Right lobe of liver (tissue), 6 donors: Measurements from ENCODE around the gene COPS6. TPM values are rescaled to one million over a fixed set of nuclear protein-coding genes. Genes with fewer than 3 reads are reported as not detected.

ENCODE experiments used
- ATAC-seq, 4 donors: fragments of 200-7000 bp; cut with Tn5 transposase; one replicate each; pipeline ENCODE4 v1.9.1; 2020; ENCODE audit warnings: mild to moderate bottlenecking in 4 of 4, moderate library complexity in 4 of 4
- DNase-seq, 3 donors: peaks; one replicate each; pipeline ENCODE4 v3.0.0-alpha.2; 2020
- H3K27ac ChIP-seq, 3 donors: fragments of 200-600 bp; one replicate each; pipeline ENCODE4 v1.8.0; 2022
- H3K27me3 ChIP-seq, 2 donors: fragments of 200-600 bp; one replicate each; pipeline ENCODE4 v1.8.0; 2022
- H3K36me3 ChIP-seq, 4 donors: fragments of 200-600 bp; sonication (generic) in 1 of 4; one replicate each; pipeline versions ENCODE4 v1.5.1 to v1.8.0; 2017 to 2022; ENCODE audit warnings: control low read depth in 1 of 4
- H3K4me1 ChIP-seq, 4 donors: fragments of 200-600 bp; sonication (generic) in 1 of 4; one replicate each; pipeline versions ENCODE4 v1.5.1 to v1.8.0; 2017 to 2022; ENCODE audit warnings: control low read depth in 1 of 4
- H3K4me3 ChIP-seq, 3 donors: fragments of 200-600 bp; one replicate each; pipeline ENCODE4 v1.8.0; 2022
- H3K9me3 ChIP-seq, 4 donors: fragments of 200-600 bp; sonication (generic) in 1 of 4; one replicate each; pipeline versions ENCODE4 v1.5.1 to v1.8.0; 2017 to 2022; ENCODE audit warnings: control low read depth in 1 of 4
- POLR2A ChIP-seq: fragments of 450-650 bp; IDR thresholded peaks from one replicate; pipeline ENCODE4 v1.6.1; 2017; ENCODE audit warnings: antibody characterized with exemption, mild to moderate bottlenecking
- WGBS: methylation state at CpG from one replicate; pipeline ENCODE4 v1.1.6; 2018; ENCODE audit warnings: low coverage, low lambda C conversion rate; ENCODE audit not compliant: insufficient coverage; ENCODE audit errors: missing lambda C conversion rate; 5-methylcytosine and 5-hydroxymethylcytosine counted together
- intact Hi-C, 2 donors: fragments of 100-400 bp; cut with DNase I; formaldehyde crosslinking; loops; one replicate each; pipeline versions ENCODE4 v1.11.2 to v1.14.1; 2022
- total RNA-seq, 6 experiments: library from RNA; depleted of rRNA in 2 of 6; stranded (reverse); fragments of >200 nt in 2 of 6; fragmentation: NEBNext Ultra II Directional in 3 of 6; extraction: Animal tissue kit (Norgen Biotek cat#: 25700) in 3 of 6; gene quantifications; one replicate each; pipeline versions ENCODE4 v1.1.0 to v1.2.4, GENCODE V29; 2016 to 2023
- TF ChIP-seq, protein P1 (sequence below), 4 donors: fragments of 200-600 bp in 3 of 4; fragments of 450-650 bp in 1 of 4; IDR thresholded peaks; one replicate each; pipeline versions ENCODE4 v1.5.1 to v1.8.0; 2016 to 2022; ENCODE audit warnings: antibody characterized with exemption in 4 of 4, mild to moderate bottlenecking in 2 of 4
- donor health status: DM: no; HTN: yes; CAD: no.
- donor health status: DM: no; HTN: no; CAD: no.
- donor health status: DM: no; HTN: no; CAD: no.
- donor health status: DM: no; HTN: yes; CAD: no.
- donor health status: DM: no; HTN: yes; CAD: no.

COPS6 gene
- total RNA-seq, 6 experiments from 2014 or later = 28.3 to 49.7 (median 42.7) TPM

DNA sequence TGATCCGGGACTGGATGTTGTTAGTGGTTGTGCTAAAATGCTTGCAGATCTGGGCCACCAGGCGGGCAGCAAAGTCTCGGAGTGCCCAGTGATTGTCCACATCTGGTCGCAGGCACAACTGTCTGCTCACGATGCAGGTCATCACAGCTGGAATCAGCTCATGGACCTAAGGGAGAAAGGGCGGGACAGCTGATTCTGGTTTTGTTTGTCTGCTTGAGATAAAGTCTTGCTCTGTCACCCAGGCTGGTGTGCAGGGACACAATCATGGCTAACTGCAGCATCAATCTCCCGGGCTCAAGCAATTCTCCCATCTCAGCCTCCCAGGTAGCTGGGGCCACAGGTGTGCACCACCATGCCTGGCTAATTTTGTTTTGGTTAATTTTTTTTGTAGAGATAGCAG is 22.4 kb downstream of the COPS6 start:
- no peak overlapping the region for H3K27ac ChIP-seq
- no peaks in the 10 kb centered on the region for H3K4me1 ChIP-seq
- no peaks in the 10 kb centered on the region for H3K27me3 ChIP-seq
- no peak for TF ChIP-seq POLR2A
- TF ChIP-seq, protein P1, sequence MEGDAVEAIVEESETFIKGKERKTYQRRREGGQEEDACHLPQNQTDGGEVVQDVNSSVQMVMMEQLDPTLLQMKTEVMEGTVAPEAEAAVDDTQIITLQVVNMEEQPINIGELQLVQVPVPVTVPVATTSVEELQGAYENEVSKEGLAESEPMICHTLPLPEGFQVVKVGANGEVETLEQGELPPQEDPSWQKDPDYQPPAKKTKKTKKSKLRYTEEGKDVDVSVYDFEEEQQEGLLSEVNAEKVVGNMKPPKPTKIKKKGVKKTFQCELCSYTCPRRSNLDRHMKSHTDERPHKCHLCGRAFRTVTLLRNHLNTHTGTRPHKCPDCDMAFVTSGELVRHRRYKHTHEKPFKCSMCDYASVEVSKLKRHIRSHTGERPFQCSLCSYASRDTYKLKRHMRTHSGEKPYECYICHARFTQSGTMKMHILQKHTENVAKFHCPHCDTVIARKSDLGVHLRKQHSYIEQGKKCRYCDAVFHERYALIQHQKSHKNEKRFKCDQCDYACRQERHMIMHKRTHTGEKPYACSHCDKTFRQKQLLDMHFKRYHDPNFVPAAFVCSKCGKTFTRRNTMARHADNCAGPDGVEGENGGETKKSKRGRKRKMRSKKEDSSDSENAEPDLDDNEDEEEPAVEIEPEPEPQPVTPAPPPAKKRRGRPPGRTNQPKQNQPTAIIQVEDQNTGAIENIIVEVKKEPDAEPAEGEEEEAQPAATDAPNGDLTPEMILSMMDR (IDR thresholded peaks at IDR 0.05) = no peak
- H3K4me3 ChIP-seq = no peak overlapping the region
- DNase-seq (no peak), ATAC-seq (no peak)
- H3K9me3 ChIP-seq = no peaks in the 10 kb centered on the region
- peaks cover 0 to 29% (median 5%) of the 10 kb centered on the region in 4 donors for H3K36me3 ChIP-seq
- intact Hi-C loops = no loop called here
- 80% methylated on average over 2 of the region's 7 CpGs for WGBS

DNA sequence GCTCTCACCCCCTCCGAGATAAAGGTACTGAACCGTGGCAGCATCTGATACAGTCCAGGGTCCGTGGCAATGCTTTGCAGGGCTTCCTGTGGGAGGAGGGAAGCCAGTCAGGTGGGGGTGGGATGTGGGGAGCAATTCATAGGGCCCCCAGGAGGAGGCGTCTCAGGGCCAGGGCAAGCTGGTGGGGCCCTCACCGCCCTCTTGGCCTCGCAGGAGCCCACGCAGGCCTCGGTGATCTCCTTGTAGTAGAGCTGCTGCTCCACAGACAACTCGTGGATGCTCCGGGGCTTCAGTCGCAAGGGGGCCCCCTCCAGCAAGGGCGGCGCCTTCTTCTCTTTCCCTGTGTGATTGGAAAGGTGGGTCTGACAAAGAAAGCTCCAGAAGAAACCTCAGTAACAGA is 23.1 kb downstream of the COPS6 start:
- H3K4me1 ChIP-seq = no peaks in the 10 kb centered on the region
- no CpG with 5 or more reads among the region's 13 CpGs for WGBS
- TF ChIP-seq, protein P1 (IDR thresholded peaks at IDR 0.05) = no peak
- no peak for TF ChIP-seq POLR2A
- no peaks in the 10 kb centered on the region for H3K9me3 ChIP-seq
- H3K36me3 ChIP-seq = peaks cover 0 to 29% (median 5%) of the 10 kb centered on the region in 4 donors
- H3K27ac ChIP-seq = no peak overlapping the region
- DNase-seq (no peak), ATAC-seq (no peak)
- intact Hi-C loops = no loop called here
- no peak overlapping the region for H3K4me3 ChIP-seq
- H3K27me3 ChIP-seq = no peaks in the 10 kb centered on the region

DNA sequence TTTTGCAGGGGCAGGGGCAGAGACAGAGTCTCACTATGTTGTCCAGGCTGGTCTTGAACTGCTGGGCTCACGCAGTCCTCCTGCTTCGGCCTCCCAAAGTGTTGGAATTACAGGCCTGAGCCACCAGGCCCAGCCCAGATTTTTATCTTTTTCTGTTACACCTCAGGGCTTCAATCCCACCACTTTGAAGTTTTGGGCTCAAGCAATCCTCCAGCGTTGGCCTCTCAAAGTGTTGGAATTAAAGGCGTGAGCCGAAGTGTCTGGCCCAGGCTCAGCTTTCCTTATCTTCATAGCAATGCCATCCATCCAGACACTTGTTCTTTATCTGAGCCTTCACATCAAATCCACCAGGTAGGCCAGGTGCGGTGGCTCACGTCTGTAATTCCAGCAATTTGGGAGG is 26.3 kb downstream of the COPS6 start:
- Histone ChIP-seq H3K4me3 (no peak overlapping the region), H3K27me3 (no peaks in the 10 kb centered on the region), H3K36me3 (peaks cover 0 to 16% (median 5%) of the 10 kb centered on the region in 4 donors), H3K9me3 (no peaks in the 10 kb centered on the region), H3K4me1 (peaks cover 0 to 7% (median 2%) of the 10 kb centered on the region in 4 donors), H3K27ac (no peak overlapping the region)
- WGBS = 92% methylated on average over 5 of the region's 7 CpGs
- TF ChIP-seq, protein P1 (IDR thresholded peaks at IDR 0.05) = no peak
- no peak for TF ChIP-seq POLR2A
- ATAC-seq (no peak), DNase-seq (no peak)
- intact Hi-C loops = no loop called here

DNA sequence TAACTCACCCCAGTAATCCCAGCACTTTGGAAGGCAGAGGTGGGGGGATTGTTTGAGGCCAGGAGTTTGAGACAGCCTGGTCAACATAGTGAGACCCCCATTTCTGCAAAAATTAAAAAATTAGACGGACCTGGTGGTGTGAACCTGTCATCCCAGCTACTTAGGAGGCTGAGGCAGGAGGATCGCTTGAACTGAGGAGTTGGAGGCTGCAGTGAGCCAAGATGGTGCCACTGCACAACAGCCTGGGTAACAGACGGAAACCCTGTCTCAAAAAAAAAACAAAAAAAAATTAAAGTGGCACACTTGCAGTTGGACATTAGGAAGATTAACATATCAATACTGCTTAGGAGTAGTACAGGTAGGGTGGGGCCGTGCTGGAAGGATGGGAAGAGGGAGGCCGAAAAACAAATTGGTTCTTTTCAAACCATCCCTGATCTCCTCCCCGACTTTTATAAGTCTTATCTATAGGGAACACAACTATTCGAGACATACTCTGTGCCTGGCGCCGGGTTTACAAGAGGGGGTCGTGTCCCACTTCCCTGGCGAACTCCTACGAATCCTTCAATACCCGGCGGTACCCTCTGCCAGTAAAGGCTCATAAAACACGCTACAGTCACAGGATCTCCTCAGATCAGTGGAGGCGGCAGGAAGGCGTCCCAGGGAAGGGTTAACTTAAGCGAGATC is 29.8 kb downstream of the COPS6 start:
- no peak for ATAC-seq
- Histone ChIP-seq H3K36me3 (peaks cover 0 to 3% (median 0%) of the 10 kb centered on the region in 4 donors), H3K9me3 (no peaks in the 10 kb centered on the region), H3K27me3 (no peaks in the 10 kb centered on the region), H3K4me3 (peak overlapping the region; percentile 86 to 95 (median 93)), H3K4me1 (peaks cover 0 to 14% (median 2%) of the 10 kb centered on the region in 4 donors), H3K27ac (peak overlapping the region in 1 of 3 donors; percentile 95)
- 26% methylated on average over 12 of the region's 18 CpGs for whole genome bisulfite sequencing
- DNase-seq = no peak
- TF ChIP-seq, protein P1 (IDR thresholded peaks at IDR 0.05) = no peak
- no peak for TF ChIP-seq POLR2A
- intact Hi-C loops = no loop called here
